Ecto neural progenitor cell (in vitro differentiated cells): ENCODE measurements around the gene CLPSL2.

Experiments used
- DNase-seq: peaks from one replicate; pipeline ENCODE4 v3.0.0-alpha.2; 2018; ENCODE audit warnings: low spot score

The CLPSL2 gene

DNA sequence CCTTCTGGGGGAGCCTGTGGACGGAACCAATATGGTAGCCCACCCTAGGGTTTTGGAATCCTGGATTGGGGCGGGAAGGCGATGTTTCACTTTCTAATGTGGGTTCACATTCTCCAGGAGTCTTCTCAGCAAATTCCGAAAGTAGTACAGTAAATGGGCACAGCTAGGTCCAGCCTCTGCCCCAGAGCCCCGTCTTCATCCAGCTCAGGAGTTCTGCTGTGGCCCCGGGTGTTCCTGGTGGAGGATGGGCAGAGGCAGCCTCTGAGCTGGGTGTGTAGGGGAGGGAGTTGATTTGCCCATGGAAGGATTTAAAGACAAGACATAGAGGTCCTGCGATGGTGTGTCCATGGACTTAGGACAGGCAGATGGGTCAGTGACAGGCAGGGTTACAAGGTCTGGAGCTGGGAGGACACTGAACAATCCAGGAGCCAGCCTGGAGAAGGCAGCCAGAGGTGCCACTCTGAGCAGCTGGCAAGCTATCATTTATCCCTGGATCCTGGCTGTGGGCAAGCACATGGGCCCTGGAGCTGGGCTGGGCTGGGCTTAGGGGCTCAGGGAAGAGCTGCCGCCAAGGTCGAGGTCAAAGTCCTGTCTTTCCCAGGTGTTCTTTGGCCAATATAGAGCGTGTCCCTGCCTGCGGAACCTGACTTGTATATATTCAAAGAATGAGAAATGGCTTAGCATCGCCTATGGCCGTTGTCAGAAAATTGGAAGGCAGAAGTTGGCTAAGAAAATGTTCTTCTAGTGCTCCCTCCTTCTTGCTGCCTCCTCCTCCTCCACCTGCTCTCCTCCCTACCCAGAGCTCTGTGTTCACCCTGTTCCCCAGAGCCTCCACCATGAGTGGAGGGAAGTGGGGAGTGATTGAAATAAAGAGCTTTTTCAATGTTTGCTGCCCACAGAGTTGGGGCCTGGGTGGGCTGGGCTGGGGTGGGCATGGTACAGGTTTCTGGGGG, 11.1 kb downstream of the CLPSL2 start:
- no peak for DNase-seq

DNA sequence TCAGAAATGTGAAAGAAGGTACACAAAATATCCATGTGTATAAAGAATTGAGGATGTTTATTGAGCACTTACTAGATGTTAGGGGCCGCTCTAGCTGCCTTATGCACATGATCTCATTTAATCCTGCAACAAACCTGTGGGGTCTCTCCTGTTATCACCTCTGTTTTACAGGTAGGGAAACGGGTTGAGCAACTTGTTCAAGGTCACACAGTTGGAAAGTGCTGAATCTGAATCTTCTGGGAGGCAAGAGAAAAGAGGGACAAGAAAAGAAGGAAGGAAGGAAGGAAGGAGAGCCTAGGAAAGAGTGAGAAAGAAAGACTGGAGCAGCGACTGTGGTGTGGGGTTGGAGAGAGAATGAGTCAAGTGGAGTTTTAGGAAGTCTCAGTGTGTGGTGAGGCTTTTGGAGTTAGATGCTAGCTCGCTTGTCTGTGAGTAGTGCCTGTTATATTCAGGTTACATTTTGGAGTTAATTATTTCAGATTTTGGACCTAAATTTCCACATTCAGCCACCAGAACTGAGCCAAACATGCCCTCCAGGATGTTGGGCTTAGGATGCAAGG, 12.1 kb downstream of the CLPSL2 start:
- DNase-seq: no peak

DNA sequence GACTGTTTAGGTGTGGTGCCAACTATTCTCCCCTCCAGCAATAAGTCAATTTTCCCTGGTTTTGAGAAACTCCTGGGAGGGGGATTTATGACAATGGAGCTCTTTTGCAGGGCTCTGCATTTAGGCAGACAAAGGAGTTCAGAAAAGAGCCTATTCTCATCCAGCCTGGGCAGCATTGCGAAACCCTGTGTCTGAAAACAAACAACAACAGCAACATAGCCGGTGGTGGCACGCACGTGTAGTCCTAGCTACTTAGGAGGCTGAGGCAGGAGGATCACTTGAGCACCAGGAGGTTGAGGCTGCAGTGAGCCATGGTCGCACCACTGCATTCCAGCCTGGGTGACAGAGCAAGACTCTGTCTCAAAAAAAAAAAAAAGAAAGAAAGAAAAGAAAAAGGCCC, 14.3 kb downstream of the CLPSL2 start:
- DNase-seq: no peak

DNA sequence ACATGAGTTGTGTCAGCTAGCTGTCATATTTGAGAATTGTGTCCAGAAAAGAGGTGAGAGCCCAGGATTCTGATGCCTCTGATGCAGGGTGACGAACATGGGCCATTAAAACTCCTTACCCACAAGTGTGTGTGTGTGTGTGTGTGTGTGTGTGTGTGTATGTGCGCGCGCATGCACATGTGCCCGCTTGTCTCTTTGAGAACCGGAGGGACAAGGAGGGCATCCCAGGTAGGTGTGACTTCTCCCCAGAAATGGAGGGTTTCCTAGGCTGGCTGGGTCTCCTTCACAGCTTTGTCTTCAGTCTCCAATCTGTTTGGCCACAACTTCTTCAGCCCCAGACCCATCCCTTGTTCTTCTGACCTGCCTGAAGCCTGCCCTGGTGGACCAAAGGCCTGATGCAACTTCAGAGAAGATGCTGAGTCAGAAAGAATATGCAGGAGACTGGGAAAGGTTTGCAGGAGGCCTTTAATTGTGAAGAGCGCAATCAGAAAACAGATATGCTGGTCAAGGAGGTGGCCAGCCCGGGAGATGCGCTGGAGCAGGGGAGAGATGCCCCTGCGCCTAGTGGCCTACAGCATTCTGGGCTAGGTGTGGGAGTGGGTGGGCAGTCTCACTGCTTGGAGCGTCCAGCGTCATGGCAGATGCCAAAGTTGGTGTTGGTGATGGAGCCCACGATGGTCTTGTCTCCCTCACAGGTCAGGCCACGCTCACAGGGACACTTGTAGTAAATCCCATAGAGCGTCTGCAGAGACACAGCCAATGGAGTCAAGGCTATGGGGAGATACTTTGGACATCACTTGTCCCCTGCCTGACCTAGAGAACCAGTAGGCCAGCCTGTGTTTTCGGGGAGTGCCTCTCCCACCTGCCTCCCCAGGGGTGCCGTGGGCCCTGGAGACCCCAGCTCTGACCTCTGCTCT, 18.4 kb downstream of the CLPSL2 start:
- no peak for DNase-seq

DNA sequence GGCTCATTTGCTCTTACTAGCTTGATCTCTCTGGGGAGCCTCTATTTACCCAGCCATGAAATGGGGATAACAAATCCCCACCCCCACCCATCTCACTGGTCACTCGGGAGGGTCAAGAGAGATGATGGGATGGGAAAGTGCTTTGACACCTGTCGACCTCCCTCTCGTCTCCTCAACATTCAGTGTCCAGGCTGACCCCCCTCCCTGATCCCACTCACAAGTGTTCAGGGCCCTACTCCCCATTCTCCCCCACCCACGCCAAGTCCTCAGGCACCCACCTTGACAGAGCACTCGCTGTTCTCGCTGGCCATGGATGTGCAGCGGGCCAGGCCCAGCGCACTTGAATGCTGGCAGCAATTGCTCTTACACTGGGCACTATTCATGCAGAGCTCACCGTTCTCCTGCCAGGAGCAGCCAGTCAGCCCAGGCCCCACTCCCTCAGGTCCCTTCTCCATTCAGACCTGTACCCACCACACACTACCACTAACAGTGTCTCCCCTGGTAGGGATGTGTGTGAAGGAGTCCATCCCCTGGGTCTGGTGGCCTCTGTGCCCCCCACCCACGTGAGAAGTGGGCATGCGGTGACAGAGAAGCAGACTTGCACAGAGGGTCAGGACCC, 19.2 kb downstream of the CLPSL2 start:
- DNase-seq: no peak

DNA sequence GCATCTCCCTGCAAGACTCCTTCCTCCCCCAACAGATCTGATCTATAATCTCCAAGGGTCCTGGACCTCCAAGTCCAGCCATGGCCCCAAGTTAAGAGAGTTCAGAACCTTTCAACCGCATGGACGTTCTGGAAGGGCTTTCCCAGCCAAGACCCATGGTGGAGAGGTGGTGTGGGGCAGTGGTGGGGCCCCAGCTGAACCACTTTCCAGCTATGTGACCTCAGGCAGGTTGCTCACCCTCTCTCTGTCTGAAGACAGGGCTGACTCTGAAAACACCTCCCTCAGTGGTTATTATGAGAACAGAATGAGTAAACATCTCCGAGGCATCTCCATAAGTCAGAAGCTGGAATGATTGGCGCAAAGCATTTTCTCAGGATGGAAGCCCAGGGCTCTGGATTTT, 19.8 kb downstream of the CLPSL2 start:
- no peak for DNase-seq

DNA sequence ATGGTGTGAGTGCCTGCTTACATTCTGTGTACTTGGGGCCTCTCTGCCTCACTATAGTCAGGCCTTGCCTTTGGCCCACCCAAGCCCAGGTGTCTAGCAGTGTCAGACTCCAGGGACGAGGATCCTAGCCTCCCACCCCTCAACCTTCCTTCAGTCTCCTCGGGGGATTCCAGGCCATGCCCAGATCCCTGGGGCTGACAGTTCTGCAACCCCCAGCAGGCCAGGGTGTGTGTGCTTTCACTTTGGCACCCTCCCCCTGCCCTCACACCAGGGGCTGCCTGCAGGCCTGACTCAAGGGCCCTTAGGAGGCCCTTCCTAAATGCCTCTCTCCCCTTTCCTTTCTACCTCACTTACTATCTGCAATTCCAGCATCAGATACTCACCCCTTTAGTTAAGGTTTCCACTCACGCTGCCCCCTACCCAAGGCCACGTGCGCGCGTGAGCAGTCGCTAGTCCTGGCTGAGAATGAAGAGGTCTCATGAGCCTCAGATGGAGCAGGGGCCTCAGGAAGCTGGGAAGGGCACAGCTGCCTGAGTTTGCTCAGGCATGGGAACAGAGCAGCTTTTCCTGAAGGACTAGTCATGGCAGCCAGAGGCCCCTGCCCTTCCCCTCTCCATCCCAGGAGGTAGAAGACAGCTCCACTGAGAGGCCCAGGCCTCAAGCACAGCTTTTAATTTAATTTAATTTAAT, 21.6 kb downstream of the CLPSL2 start:
- no peak for DNase-seq

DNA sequence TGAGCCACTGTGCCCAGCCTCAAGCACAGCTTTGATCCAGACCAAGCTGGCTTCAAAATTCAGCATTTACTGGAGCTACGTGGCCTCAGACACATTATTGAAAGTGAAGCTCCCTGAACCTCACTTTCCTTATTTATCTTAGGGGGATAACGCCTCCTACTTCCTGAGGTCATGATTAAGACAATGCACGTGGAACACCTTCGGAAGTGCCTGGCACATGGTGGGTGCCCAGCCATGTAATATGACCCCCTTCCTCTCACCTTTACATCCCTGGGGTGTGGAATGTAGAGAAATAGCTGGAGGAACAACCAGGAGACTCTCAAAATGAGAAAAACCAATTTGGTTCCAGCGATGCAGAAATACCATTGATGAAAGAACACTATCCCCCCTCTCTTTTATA, 22.3 kb downstream of the CLPSL2 start:
- no peak for DNase-seq

DNA sequence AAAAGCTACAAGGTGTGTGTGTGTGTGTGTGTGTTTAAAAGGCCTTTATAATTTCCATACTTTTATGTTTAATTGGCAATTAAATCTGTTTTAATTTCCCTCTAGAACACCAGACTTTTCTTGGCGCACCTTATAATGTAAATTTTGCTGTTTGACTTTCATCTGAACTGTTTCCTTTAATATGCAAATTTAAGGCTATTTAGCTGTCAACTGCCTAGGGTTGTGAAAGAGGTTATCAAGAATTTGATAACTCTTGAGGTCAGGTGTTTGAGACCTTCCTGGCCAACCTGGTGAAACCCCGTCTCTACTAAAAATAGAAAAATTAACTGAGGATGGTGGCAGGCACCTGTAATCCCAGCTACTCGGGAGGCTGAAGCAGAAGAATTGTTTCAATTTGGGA, 24.8 kb downstream of the CLPSL2 start:
- DNase-seq: no peak

DNA sequence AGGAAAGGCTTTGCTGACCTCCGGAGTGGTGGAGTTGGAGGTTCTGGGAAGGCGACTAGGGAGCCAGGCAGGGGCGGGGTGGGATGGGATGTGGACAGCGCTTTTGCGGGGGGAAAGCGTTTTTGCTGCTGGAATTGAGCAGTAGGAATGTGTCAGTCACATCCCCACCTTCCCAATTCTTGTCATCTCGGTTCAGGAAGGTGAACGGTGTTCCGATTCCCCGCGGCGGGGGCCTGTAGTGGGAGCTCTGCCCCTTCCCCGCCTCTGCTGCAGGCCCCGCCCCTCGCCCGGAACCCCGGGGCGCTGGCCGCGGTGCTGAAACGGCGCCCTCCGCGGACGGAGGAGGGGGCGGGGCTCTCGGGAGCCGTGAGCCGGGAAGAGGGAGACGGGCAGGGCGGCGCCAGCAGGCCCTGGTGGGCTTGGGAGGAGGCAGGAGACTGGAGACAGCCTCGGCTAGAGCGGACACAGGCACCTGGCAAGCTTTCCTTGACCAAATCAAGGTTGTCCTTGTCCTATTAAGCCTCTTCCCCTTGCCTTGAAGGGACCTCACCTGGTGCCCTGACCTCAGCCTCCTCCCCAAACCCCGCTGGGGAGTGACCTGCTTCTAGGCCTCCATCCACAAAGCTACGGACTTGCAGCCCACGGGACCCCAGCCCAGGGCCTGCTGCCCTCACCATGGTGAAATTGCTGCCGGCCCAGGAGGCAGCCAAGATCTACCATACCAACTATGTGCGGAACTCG, 28.8 kb downstream of the CLPSL2 start, which contains the start of gene LHFPL5:
Gene LHFPL5, plus strand, starts transcription at position 357 of the 741 bp plus-strand sequence. Its CDS starts 319 bp downstream, at position 676.
- peak; percentile 87 for DNase-seq

DNA sequence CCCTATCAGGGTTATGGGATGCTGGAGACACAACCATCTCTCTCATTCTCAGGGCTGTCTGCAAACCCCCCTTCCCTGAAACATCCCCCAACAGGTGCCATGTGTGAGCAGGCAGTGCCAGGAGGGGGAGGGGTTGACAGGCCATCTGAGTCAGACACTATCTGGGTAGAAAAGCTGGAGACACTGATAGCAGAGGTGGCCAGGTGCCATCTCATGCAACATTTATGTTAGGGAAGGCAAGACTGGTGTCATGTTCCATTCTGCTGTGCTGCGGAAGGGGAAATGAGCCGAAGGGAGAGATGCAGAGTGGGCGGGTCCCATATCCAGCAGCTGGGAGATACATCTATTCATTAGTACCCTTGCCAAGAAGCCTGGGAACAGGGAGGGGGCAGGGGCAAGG, 32.3 kb downstream of the CLPSL2 start:
- no peak for DNase-seq

DNA sequence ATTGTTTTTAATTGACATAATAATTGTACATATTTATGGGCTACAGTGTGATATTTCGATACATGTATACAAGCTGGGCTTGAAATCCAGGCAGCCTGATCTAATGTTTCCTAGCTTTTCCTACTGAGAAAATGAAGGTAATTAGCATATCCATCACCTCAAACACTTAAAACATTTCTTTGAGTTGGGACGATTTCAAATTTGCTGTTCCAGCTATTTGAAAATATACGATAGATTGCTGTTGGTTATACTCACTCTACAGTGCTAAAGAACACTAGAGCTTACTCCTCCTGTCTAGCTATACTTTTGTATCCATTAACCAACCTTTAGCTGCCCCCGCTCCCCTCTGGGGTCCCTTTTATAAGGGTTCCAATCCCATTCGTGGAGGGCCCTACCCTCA, 33.4 kb downstream of the CLPSL2 start:
- DNase-seq: no peak

DNA sequence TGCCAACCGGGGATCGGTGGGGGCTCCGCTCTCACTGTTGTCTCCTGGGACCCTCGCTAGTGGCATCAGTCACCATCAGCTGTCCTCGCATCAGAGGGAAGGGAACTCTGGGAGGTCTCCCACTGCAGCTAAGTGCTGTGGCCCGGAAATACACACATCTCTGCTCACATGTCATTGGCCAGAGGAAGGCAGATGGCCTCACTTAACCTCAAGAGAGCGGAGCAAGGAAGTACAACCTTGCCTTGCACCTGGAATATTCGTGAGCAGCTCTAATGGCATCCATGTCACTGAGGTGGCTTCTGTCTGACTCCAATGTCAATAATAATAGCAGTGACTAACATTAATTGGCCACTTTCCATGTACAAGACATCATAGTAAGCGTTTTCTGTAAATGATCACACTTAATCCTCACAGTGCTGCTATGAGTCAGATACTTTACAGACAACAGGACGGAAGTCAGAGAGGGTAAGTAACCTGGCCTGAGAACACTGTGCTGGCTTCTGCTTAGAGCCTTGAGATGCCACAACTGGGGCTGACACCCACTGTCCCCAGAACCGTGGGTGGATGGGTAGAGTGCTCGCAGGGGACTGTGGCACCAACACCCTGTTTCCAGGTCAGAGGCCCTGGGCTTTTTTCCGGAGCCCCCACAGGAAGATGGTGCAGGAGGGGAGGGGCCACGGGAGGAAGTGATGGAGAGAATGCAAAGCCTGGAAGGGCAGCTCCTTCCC, 34.7 kb downstream of the CLPSL2 start:
- DNase-seq: no peak

DNA sequence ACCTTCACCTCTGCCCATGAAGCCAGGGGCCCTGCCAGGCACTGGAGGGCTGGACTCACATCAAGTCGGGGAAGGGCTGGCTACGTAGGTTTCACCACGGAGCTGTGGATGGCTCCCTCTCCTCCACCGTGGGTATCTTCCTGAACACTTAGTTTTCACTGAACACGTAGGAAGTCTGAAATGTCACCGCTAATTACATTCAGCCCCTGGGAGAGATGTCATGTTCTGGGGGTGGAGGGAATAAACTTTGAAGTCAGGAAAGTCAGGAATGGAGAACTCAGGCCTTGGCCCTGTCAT, 35.2 kb downstream of the CLPSL2 start:
- DNase-seq: no peak

DNA sequence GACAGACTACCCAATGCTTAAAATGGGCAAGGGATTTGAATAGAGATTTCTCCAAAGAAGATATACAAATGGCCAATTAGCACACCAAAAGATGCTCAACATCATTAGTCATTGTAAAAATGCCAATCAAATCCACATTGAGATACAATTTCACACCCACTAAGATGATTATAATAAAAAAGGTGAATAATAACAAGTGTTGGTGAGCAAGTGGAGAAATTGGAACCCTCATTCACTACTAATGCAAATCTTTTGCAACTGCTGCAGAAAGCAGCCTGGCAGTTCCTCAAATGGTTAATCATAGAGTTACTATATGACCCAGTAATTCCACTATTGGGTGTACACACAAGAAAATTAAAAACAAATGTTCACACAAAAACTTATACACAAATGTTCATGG, 41.1 kb downstream of the CLPSL2 start:
- no peak for DNase-seq

DNA sequence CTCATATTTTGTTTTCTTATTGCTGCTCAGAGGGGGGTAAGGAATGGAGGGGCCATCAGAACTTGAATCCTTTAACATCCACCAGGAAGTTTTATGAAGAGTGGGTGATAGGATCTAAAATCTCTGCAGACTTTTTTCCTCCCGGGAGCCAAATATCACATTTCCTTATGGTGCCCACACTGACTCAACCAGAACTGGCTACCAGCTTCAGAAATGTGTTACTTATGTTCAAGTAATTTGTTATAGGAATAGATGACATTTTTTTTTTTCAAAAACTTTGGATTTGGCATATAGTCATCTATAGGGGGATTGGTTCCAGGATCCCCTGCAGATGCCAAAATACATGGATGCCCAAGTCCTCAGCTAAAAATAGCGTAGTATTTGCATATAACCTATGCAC, 47.2 kb downstream of the CLPSL2 start:
- no peak for DNase-seq

DNA sequence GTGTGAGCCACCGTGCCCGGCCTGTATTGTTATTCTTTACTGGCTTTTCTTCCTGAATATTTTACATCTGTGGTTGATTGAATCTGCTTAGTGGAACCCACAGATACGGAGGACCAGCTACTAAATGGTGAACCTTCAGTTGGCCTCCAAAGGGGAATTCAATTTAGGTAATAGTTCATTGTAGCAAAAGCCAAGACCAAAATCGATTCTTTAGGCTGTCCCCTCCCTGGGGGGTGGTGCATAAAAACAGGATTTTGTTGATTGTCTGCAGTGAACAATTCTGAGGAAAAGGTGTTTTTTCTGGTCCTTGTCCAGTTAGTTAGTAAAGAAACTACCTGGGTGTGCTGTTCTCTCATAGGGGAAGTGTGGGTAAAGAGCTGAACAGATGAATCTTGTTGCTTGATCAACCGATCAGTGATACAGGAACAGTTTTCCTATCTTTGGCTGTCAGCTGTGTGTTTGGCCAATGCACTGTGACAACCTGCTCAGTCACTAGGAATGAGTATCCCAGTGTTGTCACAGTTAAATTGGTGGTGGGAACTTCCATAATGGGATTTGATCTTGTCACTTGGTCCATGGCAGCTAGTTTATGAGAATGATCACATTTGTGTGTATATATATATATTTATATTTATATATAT, 48.3 kb downstream of the CLPSL2 start:
- no peak for DNase-seq
